Activated CD4-positive, alpha-beta T cell treated with anti-CD3 and anti-CD28 coated beads, Interleukin-2, amount 50 U/mL, for 16 hours (primary cell): Measurements from ENCODE around the gene NR1I3.
"Not testable (repeated sequence)": the region's sequence is repeated elsewhere in the genome, so short reads cannot be mapped to it uniquely, and the experiment has no call there.

Experiments
- DNase-seq: peaks from one replicate; pipeline ENCODE4 v3.0.0-alpha.2; 2020

Gene NR1I3

GRCh38 chr1:161250100-161250499 is 12.1 kb upstream of the NR1I3 start:
- DNase-seq = not testable (repeated sequence)

DNA sequence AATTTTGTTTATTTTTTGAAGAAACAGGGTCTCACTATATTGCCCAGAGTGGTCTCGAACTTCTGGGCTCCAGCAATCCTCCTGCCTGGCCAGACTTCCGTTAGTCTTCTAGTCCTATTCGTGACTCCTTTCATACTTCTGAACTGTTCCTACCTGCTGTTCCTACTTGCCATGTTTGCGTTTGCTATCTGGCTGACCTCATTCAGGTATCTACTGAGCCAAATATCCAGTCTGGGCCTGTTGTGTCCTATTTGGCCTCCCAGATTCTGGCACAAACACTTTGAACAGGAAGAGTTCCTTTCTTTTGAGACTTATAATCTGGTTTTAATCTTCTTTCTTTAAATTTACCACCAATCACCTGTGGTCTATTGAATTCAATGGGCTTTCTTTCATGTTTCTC is 6.9 kb upstream of the NR1I3 start:
- no peak for DNase-seq

GRCh38 chr1:161242313-161242712 is 4.3 kb upstream of the NR1I3 start:
- no peak for DNase-seq

DNA sequence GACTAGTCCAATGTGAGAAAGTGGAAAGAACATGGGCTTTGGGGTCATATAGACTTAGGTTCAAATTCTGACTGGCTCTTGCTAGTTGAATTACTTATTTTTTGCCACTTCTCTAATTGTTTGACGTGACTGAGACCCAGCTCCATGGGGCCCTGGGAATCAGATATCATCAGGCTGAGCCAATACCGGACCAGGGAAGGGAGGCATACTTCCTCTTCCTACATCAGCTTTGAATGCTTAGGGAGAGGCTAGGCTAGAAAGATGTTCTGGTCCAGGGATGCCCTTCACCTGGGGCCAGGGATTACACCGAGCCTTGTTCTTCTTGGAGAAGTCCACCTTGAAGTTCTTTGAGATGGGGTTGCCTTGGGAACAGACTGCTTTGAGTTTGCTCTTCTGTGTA is 3.7 kb upstream of the NR1I3 start:
- no peak for DNase-seq

DNA sequence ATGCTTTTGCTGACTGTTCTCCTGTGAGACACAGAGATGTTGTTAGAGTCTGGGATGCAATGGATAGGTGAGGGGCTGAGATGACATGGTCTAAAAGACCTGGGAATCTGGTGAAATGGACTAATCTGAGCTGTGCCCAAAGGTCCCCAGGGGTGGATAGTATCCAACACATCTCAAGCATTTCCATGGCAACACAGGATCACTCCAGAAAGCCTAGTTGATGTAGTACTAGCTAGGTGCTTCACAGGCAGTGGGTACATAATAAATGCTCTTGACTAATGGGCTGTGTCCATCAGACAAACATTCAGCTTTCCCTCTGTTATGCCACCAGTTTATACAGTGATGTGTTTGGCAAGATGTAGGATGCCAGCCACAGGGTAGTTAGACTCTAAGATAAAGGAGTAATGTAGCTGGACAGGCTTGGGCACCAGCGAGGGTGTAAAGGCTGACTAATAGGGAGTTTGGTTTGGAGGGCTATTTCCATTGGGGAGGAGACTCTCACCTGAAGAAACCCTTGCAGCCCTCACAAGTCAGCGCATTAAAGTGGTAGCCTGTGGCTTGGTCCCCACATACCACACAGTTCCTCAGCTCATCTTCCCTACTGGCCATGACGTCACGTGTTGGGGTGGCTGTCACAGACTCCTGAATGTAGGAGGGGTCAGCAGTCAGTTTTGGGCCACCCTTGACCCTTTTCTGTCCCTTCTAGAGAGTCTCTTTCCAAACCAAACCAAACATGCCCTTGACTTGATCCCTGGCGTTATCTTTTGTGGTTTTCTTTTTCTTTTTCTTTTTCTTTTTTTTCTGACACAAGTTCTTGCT is 1.8 kb downstream of the NR1I3 start:
- no peak for DNase-seq

GRCh38 chr1:161233102-161233501 is 4.9 kb downstream of the NR1I3 start:
- DNase-seq = no peak

- DNase-seq = no peak
Measured at GRCh38 chr1:161230762-161231161, 7.2 kb downstream of the NR1I3 start.

GRCh38 chr1:161229896-161230295 is 8.1 kb downstream of the NR1I3 start:
- DNase-seq = no peak

DNA sequence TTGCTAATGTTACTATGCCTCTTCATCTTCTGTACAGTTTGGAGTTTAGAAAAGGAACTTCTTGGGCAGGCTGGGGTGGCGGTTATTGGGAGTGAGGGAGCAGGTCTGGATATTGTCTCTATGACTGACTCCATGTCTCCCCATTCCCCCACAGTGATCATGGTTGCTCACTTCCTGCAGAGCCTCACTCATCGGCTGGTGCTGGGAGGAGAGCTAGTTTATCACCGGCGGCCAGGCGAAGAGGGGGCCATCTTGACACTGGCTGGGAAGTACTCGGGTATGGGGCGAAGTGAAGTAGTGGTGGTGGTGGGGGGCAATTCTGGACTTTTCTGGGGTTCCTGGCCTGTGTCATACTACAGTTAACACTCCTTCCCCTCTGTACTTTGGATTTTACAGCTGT is 10.0 kb downstream of the NR1I3 start:
- no peak for DNase-seq

- peak; percentile 87 for DNase-seq
Measured at GRCh38 chr1:161227196-161227871, 10.7 kb downstream of the NR1I3 start.

GRCh38 chr1:161226759-161227158 is 11.2 kb downstream of the NR1I3 start:
- no peak for DNase-seq

DNA sequence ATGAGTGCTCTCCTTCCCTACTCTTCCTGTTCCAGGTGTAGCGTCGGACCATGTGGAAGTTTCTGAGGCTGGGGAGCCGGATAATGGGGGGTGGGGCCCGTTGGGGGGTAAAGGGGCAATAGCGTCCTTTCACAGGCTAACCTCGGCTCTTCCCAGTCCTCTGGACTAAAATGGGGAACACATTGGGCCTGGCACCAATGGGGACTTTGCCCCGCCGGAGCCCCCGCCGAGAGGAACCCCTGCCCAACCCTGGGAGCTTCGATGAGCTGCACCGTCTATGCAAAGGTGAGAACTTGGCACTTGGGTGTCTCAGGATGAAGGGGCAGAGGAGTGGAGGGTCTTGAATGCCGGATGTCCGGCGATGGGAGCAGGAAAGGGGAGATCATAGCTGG is 11.7 kb downstream of the NR1I3 start:
- no peak for DNase-seq

DNA sequence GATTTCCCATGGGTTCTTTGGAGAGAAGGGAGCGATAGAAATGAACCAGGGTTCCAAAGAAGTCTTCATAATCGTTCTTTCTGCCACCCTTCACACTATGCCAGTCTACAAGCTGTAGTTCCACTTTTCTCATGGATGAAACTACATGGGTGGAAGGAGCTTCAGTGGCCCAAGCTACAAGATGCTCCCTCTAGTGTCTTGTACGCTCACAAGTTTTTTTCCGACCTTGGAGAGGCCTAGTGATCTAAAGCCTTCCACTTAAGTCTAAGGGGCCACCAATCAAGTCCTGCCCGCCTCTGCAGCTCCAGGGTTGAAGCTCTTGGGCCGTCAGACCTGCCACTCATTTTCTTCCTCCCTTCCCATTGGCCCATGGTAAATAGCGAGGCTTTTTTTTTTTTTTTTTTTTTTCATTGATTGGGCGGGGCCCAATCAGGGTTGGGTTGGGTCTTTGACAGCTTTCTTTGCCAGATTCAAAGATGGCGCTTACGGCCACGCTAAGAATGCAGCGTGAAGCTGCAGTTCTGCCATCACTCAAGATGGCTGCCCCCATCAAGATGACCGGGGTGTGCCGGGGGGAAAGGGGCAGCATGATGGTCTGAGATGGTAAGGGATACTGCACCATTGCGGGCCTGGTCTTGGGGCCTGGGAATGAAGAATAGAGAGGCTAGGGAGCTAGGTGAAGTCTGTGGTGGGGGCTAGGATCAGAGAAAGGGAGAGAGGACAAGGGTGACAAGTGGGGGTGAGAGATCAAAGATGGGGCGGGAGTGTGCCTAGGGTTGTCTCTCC is 12.3 kb downstream of the NR1I3 start, which contains the start of gene TOMM40L:
Gene TOMM40L (plus strand): TSS at position 527 of the 786 bp plus-strand sequence. CDS start 430 bp downstream, outside the sequence.
- DNase-seq = peak; percentile 97

DNA sequence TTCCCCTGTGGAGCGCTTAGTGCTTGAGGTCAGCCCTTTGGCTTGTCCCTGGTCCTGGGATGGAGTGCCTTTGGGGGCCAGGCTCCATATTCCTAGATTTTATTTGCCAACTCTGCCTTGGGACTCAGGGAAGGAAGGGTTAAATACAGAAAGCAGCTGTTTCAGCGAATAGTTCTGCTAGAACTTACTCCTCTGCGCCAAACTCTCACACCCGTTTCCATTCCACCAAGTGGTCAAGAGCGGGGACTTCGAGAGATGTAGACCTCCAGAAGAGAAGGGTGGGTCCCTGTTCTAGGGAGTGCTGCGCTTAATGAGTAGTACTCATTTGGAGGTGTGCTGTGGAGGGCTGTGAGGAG is 12.8 kb downstream of the NR1I3 start:
- no peak for DNase-seq

DNA sequence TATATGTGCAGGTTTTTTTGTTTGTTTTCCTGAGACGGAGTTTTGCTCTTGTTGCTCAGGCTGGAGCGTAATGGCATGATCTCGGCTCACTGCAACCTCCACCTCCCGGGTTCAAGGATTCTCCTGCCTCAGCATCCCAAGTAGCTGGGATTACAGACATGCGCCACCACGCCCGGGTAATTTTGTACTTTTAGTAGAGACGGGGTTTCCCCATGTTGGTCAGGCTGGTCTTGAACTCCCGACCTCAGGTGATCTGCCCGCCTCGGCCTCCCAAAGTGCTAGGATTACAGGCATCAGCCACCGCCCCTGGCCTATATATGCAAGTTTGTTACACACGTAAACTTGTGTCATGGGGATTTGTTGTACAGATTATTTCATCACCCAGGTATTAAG is 13.3 kb downstream of the NR1I3 start:
- DNase-seq = not testable (repeated sequence)

- DNase-seq = no peak
Measured at GRCh38 chr1:161223805-161224694, 14.0 kb downstream of the NR1I3 start.

DNA sequence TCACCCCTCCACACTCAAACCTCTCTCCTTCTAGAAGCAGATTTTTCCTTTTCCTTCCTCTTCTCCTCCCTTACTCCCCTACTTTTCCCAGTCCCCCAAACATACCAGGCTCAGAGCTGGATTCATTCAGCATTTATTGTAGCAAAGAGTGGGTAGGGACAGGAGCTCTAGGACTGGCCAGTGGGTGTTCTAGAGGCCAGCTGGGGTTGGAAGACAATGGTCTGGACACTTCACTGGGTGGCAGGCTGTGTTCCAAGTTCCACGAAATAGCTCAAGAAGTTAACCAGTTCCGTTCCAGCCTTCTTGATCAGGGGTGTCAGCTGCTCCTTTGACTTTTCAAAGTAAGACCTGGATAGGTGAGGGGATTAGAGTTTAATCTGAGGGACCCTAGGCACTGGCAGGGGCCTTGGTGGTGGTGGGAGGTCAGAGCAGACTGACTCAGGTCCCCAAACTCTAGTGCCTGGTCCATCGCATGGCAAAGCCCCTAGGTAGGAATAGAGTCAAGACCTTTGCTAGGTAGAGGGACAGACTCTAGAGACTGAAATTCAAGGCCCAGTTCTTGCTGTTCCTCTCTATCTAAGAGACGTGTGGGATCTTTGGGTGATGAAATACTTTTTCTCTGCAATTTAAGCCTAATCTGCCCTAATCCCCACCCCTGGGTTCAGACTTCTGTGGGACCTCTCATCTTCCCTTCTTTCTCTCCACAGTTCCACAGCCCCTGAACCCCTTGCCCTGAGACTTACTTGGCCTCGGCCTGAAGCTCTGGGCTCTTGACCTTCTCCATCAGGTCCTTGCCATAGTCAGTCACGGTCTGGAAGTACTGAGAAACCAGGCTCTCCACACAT is 15.6 kb downstream of the NR1I3 start:
- DNase-seq = no peak

- DNase-seq = no peak
Measured at GRCh38 chr1:161220002-161220401, 18.0 kb downstream of the NR1I3 start.

DNA sequence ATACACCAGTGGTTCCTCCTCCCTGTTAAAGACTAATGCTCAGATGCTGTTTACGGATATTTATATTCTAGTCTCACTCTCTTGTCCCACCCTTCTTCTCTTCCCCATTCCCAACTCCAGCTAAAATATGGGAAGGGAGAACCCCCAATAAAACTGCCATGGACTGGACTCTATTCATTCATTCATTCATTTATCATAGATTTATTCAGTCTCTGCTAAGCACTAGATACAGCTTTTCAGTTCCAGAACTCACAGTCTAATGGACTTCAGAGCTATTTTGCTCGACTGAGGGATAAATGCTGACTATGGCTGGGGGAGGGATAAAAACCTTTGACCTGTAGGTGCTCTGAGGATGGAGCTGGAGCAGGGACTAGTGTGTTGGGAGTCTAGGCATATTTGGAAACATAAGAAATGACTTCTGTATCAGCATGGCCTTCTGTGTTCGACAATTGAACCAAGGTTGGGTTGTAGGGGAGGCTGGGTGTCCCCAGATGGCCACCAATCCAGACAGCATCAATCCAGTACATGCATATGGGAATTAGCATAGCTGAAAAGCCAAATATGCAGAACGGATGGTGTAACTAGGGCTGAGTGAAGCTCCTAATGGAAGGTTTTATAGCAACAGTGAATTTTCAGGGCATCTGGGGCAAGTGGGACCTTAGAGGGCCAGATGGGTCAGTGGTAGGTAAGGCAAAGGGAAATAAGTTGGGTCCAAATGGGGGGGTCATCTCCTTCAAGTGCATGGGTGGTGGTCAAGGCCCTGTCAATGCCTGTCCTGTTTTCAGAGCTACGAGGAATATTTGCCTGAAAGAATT is 18.7 kb downstream of the NR1I3 start:
- no peak for DNase-seq

DNA sequence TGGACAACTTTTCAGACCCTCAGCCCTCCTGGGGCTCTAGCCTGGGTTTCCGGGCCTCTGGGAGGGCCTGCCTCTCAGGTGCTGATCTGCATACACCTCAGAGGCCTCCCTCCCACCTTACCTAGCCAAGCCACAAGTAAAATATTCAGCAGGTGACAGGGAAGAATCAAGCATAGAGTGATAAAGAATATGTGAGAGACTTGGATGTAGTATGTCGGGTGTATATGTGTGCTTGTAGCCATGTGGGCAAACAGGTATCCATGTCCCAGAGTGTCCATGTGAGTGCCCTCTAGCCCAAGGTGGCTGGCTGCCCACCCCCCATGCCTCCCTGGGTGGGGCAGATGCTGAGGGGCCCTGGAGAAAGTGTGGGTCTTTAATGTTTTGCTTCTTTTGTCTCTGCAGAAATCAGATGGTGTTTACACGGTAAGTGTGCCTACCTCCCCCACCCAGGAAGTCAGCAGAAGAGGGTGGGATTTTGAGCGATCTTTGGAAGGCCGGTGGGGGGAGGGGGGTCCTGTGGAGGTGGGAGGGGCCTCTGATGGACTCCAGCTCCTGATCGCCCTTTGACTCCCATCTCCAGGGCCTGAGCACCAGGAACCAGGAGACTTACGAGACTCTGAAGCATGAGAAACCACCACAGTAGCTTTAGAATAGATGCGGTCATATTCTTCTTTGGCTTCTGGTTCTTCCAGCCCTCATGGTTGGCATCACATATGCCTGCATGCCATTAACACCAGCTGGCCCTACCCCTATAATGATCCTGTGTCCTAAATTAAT is 19.5 kb downstream of the NR1I3 start:
- no peak for DNase-seq
